RWPE2 (cell line): ENCODE measurements around the gene NBL1.

Experiments
- ATAC-seq: fragments of 200-7000 bp; cut with Tn5 transposase; 3 replicates; pipeline ENCODE4 v1.9.1; 2021; ENCODE audit warnings: low read depth
- DNase-seq: peaks from one replicate; pipeline ENCODE4 v3.0.0-alpha.2; 2020; ENCODE audit warnings: low spot score
- H3K27ac ChIP-seq: fragments of 450-650 bp; 2 replicates; pipeline ENCODE4 v1.5.1; 2017; ENCODE audit warnings: mild to moderate bottlenecking; ENCODE audit not compliant: poor library complexity, severe bottlenecking
- H3K27me3 ChIP-seq: fragments of 250-450 bp; sonication (Bioruptor Pico); 2 replicates; pipeline ENCODE4 v1.5.1; 2021; ENCODE audit warnings: mild to moderate bottlenecking, moderate library complexity; ENCODE audit not compliant: insufficient read depth, poor library complexity, severe bottlenecking
- H3K36me3 ChIP-seq: fragments of 250-450 bp; sonication (Bioruptor Pico); 2 replicates; pipeline ENCODE4 v1.5.1; 2020; ENCODE audit warnings: low read depth, mild to moderate bottlenecking, moderate library complexity
- H3K4me1 ChIP-seq: fragments of 250-450 bp; sonication (Bioruptor Pico); 2 replicates; pipeline ENCODE4 v1.5.1; 2021; ENCODE audit warnings: mild to moderate bottlenecking, moderate library complexity; ENCODE audit not compliant: insufficient read depth, poor library complexity, severe bottlenecking
- H3K4me3 ChIP-seq: fragments of 250-450 bp; sonication (Bioruptor Pico); 2 replicates; pipeline ENCODE4 v1.5.1; 2021; ENCODE audit warnings: mild to moderate bottlenecking, moderate library complexity; ENCODE audit not compliant: severe bottlenecking
- H3K9me3 ChIP-seq: fragments of 250-450 bp; sonication (Bioruptor Pico); 2 replicates; pipeline ENCODE4 v1.5.1; 2021; ENCODE audit warnings: mild to moderate bottlenecking, moderate library complexity; ENCODE audit not compliant: severe bottlenecking
- CTCF ChIP-seq: fragments of 450-650 bp; IDR thresholded peaks from one replicate; pipeline ENCODE4 v1.5.1; 2017; ENCODE audit warnings: mild to moderate bottlenecking, moderate library complexity; ENCODE audit not compliant: poor library complexity, severe bottlenecking

NBL1 gene

GRCh38 chr1:19610282-19610981 is 33.7 kb upstream of the NBL1 start:
- Histone ChIP-seq H3K27ac (peak overlapping the region; percentile 2), H3K4me3 (no peak overlapping the region), H3K27me3 (no peaks in the 10 kb centered on the region), H3K4me1 (no peaks in the 10 kb centered on the region), H3K9me3 (no peaks in the 10 kb centered on the region), H3K36me3 (peaks cover 8% of the 10 kb centered on the region)
- no peak for TF ChIP-seq CTCF
- ATAC-seq: no peak
- DNase-seq: no peak

GRCh38 chr1:19612530-19612929 is 31.6 kb upstream of the NBL1 start:
- H3K36me3 ChIP-seq: peaks cover 17% of the 10 kb centered on the region

GRCh38 chr1:19613171-19613703 is 30.9 kb upstream of the NBL1 start:
- ATAC-seq (no peak), DNase-seq (no peak)
- H3K4me1 ChIP-seq: peaks cover 24% of the 10 kb centered on the region
- H3K36me3 ChIP-seq: peaks cover 21% of the 10 kb centered on the region
- no peaks in the 10 kb centered on the region for H3K9me3 ChIP-seq
- no peak overlapping the region for H3K4me3 ChIP-seq
- no peaks in the 10 kb centered on the region for H3K27me3 ChIP-seq
- H3K27ac ChIP-seq: no peak overlapping the region
- TF ChIP-seq CTCF: no peak

More at GRCh38 chr1:19612530-19612929, 31.6 kb upstream of the NBL1 start:
- H3K27me3 ChIP-seq: no peaks in the 10 kb centered on the region
- H3K4me1 ChIP-seq: peaks cover 18% of the 10 kb centered on the region
- no peaks in the 10 kb centered on the region for H3K9me3 ChIP-seq
- ATAC-seq (no peak), DNase-seq (no peak)
- no peak for TF ChIP-seq CTCF
- H3K27ac ChIP-seq: no peak overlapping the region
- no peak overlapping the region for H3K4me3 ChIP-seq

- ATAC-seq (no peak), DNase-seq (no peak)
- no peak for TF ChIP-seq CTCF
- H3K9me3 ChIP-seq: no peaks in the 10 kb centered on the region
- H3K27me3 ChIP-seq: no peaks in the 10 kb centered on the region
- H3K4me1 ChIP-seq: peaks cover 42% of the 10 kb centered on the region
- peak overlapping the region; percentile 55 for H3K27ac ChIP-seq
- peaks cover 34% of the 10 kb centered on the region for H3K36me3 ChIP-seq
- no peak overlapping the region for H3K4me3 ChIP-seq
These were observed 28.7 kb upstream of the NBL1 start for GRCh38 chr1:19615438-19615837.

GRCh38 chr1:19616489-19616888 is 27.6 kb upstream of the NBL1 start:
- Histone ChIP-seq H3K36me3 (peaks cover 36% of the 10 kb centered on the region), H3K27ac (peak overlapping the region; percentile 55), H3K9me3 (no peaks in the 10 kb centered on the region), H3K4me3 (no peak overlapping the region), H3K4me1 (peaks cover 42% of the 10 kb centered on the region), H3K27me3 (no peaks in the 10 kb centered on the region)
- TF ChIP-seq CTCF: no peak
- DNase-seq (no peak), ATAC-seq (peak; percentile 86)
